SW480 (cell line): ENCODE data around the gene ATP2B1.
A peak's percentile ranks its signal among the peaks of the same experiment; 100 is the strongest.
"Not testable (repeated sequence)": the region's sequence is repeated elsewhere in the genome, so short reads cannot be mapped to it uniquely, and the experiment has no call there.

ENCODE experiments used
- DNase-seq: peaks from one replicate; pipeline ENCODE4 v3.0.0-alpha.2; 2016; ENCODE audit warnings: low spot score

Gene ATP2B1

DNA sequence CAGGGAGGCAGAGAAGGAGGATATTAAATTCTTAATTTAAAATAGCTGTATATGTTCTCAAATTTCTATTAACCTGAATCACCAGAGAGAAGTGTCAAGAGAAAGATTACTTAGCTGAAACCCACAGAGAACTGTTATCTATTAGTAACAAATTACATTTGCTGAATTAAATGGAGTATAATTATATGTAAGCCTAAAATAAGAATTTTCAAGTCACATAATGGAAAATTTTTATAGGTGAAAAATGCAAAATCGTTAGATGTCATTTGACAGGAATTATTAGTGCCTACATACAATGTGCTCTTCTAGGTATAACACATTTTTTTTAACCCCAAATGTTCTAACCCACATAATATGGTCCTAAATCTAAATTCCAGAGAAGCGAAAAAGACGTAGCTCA, 4.1 kb upstream of the ATP2B1 start:
- DNase-seq: no peak

DNA sequence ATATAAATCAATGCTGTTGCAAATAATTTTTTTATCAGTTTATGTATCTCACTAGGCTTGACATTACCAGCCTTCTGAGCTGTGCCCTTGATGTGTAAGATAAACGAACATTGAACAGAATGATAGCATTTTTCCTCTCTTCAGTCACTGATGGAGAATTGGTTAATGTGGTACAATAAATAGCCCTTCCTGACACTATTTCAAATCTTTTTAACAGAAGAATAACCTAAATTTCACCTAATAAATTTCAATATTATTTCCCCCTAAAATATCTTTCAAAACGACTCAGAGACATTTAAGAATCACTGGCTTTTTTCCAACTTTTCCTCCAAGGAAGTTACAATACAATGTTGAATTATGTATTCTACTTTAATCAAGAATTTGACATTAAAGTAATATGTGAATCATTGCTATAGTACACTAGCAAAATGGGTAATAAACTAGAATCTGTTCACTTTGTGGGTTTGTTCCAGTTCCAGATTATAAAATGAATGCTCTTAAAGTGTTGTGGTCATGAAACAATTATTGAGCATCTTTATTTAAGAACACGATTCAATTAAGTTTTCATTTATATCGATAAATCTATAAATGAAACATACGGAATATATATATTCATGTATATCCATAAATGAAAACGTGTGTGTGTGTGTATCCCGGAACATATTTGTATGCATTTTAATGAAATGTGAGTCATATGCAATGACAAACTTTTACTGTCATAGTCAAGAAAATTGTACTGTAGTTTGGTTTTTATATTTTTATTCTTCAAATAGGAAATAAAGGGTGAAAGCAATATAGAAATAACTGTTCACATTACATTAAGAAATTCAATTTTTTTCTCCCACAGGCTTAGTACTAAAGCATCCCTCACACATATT, 2.5 kb upstream of the ATP2B1 start:
- no peak for DNase-seq

DNA sequence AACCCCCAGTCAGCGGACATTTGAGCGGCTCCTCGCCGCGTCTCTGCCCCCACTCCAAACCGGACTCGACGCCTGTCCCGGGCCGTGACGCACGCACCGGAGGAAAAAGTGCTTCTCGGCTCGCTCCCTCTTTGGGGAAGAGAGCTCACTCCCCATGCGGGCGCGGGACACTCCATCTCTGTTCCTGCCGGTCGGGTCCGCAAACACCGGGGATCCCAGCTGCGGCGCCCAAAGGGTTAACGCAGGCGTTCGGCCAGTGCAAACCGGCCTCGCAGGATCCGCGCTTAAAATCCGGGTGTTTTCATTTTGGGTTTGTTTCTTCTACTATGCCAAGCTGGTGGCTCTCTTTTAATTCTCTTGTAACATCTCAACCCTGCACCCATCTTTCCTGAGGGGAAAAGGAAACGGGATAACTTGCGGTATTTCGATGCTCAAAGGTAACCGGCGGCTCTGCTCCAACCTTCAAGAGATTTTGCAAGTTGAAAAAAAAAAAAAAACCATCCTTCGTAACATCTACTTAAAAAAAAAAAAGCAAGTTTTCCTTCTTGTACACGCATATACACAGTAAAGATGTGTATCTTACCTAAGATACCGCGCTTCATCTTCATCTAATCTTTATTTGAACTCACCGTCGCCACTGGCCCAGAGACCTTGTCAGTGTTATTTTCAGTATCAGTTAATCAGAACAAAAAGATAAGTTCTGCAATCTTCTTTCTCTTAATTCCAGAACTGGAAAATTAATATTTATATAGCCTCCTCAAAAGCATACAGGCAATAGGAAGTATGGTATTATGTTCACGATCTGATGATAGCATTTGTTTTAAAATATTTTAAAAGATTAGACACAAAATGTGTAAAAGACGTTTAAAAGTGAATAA, 1.6 kb upstream of the ATP2B1 start:
- peak; percentile 11 for DNase-seq

DNA sequence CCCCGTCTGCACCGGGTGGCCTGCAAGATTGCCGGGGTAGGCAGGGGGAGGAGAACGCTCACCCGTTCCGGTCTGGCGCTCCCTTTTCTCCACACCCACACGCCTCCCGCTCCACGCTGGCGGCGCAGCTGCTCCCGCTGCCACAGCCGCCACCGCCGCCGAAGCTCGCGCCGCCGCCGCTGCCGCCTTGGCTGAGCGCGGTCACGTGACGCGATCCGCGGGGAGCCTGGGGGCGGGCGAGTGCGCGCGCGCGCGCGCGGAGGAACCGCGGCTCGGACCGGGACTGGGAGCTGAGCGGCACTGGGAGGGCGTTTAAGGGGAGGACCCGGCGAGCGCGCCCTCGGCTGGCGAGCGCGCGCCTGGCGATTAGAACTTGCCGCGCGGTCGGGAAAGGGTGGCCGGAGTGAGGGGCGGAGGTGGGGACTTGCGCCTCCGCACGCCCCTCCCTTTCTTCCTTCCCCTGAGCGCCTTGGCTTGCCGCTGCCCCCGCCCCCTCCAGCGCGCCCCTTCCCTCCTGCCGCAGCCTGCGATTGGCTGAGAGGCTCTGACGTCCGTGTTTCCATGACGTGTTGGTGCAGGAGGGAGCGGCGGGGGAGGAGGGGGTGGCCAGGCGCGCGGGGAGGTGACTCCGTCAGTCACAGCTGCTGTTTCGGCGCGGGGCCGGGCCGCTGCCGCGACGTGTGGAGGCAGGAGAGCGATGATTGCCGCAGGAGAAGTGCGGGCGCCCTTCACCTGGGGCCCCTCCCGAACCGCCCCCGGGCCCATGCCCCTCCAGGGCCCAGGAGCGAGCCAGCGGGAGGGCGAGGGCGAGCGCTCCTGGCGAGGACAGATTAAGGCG, 738 bp upstream of the ATP2B1 start:
- DNase-seq: peak; percentile 94

DNA sequence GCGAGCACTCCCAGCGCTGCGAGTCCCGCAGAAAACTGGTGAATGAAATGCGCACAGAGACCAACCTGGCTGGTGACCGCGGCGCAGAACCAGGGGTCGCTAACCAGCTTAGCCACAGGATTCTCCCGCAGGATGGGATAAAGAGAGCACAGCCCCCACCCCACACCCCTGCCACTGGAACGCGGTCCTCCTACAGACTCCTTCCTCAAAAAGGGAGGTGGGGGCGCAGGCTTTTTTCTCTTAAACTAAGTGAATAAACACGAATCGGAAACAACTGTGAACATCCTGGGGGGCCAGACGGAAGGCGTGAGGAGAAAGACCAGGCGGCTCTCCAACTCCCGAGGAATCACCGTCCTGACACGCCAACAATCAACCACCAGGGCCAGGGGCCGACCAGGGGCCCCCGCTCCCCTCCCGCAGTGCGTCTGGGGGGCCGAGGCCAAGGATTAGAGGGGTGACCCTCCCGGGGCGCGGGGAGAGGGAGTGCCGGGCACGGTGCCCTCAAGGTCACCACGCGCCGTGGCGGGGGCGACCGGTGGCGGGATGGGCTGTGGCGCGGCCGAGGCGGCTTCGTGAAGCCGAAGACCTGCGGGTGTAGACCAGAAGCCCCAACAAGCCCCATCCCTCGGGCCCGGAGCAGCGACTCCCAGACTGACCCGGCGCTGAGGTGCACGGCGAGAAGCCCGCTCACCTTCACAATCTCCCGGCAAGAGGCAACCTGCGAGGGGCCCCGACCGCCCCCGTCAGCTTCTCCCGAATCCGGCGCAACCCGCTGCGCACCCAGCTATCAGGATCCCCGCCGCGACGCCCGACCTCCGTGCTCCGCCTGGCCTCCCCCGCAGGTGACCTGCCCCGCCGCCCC, 704 bp downstream of the ATP2B1 start:
- peak; percentile 35 for DNase-seq

DNA sequence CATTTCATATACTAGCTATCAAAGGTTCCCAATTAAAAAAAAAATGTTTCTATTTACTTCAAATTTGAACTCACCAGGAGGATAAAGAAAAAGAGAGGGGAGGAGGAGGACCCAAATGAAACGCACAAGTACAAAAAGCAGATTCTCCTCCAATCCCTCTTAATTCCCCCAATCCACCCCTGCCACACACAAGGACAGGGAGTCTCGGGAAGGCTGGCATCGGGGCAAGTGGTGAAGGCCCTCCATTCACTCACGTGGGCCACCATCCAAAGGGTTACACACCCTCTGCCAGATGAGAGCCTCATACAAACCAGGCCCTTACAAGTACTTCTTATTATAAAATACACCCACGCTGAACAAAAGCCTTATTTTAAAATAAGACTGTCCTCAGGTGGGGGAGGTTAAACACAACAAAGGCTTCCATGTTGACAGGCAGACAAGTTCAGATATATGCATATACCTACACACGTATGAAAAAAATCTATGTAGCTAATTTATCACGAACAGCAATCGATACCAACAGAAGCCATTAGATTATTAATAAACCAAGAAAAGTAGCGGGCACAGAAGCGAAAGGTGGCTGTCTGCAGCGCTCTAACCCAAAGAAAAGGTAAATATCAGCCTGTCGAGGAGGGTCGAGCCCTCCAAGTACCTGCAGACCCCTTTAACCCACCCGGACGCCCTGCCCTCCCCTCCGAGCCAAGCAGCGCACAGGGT, 1.5 kb downstream of the ATP2B1 start:
- DNase-seq: peak; percentile 46

DNA sequence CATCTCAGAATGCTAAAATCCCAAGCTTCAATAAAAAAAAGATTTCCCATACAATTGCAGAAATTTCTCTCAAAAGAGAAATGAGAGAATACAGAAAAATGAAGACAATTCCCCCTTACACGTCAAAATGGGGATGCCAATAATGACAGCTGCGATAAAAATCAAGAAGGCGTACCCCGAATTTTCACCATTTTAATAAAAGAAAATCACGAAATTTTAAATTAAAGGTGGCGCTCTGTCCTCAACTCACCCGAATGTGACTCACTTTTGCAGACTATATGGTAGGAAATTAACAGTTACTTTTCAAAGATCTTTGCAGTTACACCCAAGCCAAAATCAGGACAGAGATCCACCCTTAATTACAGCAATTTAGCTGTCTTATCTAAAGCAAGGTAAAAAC, 2.1 kb downstream of the ATP2B1 start:
- no peak for DNase-seq

DNA sequence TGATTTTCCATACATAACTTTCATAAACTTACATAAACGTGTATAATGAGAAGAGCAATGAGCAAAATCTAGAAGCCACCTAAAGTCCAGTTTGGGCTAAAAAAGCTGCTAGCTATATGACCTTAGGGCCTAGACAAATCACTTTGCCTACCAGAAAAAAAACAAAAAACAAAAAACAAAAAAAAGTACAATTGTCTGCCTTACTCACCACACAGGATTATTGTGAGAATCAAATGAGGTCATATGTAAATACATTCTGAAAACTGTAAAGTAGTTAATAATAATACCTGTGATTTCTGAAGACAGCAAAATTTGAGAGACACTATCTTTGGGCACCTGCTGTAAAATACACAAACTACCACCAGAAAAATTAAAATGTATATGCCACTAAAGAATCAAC, 4.2 kb downstream of the ATP2B1 start:
- DNase-seq: no peak

DNA sequence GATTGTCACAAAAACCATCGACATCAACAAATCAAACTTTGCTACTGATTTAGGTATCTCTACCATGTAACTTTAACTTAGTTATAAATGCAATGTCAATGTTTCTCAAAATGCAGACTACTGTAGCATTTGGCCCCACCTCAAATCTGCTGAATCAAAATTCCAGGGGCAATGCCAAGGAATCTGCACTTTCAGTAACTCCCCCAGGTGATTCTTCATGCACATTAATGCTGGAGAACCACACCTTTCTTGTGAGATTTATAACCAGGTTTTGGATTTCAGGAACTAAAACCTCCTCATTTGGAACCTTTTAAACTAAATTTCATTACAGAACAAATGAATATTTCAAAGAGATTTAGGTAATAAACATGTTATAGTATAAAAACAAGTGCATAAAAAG, 4.9 kb downstream of the ATP2B1 start:
- DNase-seq: no peak

DNA sequence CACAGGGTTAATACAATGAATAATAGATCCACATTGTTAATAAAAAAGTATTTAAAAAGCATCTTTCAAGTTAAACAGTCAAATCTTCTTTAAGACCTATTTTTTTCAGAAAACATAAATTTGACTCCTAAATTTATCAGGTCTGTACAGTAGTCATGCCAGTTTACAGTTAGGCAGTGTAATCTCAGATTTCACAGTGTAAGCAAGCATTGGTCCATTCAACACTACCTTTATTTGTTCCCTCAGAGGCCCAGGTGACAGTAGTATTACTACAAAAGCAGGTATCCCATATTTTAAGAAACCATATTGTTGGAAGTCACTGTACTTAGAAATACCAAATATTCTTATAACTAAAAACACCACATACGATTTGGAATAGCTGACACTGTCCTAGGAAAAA, 6.1 kb downstream of the ATP2B1 start:
- DNase-seq: no peak

DNA sequence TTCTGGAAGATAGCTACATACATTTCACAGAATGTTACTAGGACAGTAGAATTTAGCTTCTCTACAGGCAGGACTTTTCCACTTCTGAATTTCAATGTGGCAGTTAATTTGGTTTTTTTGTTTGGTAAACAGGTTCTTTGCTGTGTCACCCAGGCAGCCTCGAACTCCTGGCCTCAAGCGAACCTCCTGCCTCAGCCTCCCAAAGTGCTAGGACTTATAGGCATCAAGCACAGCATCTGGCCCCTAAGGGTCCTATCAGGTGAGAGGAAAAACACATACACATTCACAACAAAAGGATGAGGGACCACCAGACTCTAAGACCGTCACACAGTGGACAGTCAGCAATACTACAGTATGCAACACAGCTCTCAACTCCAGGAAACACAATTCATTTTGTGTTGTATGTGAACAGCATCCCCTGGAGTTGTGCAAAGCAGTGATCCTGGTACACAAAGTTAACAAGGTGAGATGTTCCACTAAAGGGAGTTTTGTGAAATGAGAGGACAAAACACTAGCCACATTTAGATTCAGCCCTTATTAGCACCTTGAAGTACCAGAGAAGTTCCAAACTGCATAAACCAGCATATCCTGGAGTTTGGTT, 6.9 kb downstream of the ATP2B1 start:
- DNase-seq: no peak

DNA sequence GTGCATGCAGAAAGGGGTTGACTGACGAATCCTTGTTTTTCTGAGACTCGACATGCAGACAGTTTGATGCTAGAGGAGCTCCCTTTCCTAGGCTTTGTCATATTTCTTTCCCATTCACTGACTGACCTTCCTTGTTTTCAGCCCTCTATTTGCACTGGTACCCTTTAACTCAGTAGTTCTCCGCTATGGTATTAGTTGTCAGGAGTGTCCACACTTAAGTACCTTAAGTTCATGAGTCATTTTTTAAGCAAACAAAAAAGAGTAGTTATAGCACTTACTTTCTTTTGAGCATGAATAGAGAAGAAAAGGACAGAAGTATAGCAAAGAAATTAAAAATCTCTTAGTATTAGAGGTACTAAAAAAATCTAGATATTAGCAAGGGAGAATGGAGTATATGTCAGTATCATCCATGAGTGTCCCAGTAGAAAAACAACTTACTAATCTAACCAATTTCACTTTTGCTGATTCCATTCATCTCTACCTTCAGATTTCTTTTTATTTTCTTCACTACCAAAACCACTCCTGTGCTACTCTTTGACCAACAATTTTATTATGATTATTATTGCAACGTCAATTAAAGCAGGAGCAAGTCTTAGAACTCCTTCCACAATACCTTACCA, 8.3 kb downstream of the ATP2B1 start:
- DNase-seq: no peak

DNA sequence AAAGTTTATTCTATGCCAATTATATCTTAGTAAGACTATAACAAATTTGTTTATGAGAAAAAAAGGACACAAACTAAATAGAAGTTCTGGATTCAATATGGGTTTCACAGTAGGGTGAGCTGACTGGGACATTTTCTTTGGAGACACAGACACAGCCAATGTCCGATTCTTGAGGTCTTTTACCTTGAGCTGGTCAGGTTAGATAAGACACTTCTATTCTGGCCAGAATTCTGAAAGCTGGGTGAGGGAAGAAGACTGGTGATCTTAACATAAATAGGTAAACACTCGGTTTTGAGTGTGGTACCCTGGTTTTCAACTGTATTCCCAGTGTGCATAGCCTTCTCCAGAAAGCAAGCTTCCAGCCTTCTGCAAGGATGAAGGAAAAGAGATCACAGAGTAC, 10.0 kb downstream of the ATP2B1 start:
- DNase-seq: no peak

DNA sequence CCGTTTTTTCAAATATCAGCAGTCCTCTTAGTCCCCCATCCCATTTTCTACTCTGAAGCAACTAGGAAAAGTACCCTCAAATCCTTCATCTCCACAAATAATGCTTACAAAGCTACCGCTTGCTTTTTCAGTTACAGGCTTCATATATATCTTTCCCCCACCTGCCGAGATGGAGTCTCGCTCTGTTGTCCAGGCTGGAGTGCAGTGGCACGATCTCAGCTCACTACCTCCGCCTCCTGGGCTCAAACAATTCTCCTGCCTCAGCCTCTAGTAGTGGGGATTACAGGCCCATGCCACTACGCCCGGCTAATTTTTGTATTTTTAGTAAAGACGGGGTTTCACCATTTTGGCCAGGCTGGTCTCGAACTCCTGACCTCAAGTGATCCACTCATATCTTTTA, 10.9 kb downstream of the ATP2B1 start:
- not testable (repeated sequence) for DNase-seq

DNA sequence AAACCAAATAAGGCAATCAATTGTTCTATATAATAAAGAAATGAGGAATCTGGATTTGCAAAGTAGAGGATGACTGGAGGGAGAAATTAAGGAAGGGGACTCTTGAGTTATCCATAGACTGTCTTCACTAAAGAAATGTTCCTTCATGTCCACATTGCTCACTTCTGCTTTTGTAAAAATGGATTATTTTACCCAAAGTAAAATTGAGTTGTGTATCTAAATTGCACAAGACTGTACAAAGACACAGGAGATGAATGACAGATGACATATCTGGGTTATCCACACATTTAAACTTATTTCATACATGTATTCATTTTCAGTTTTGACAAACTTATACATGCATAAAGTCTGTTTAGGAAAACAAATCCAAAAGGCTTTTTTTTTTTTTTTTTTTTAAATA, 11.3 kb downstream of the ATP2B1 start:
- no peak for DNase-seq

DNA sequence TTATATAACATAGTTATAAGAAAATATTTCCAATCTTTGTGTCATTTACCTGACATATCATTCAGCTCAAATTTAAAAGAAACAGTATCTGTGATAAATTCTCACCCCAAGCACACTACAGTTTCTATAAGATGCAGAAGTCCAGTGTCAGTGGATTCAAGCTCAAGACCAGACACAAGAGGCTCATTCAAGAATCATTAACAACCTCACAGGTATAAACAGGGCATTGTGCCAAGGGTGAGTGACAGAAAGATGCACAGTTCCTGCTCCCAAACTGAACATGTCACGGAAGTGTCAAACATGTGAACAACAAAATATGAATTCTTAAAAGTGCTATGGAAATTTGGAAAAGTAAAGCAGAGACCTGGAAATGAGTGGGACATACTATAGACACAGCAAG, 12.8 kb downstream of the ATP2B1 start:
- no peak for DNase-seq

DNA sequence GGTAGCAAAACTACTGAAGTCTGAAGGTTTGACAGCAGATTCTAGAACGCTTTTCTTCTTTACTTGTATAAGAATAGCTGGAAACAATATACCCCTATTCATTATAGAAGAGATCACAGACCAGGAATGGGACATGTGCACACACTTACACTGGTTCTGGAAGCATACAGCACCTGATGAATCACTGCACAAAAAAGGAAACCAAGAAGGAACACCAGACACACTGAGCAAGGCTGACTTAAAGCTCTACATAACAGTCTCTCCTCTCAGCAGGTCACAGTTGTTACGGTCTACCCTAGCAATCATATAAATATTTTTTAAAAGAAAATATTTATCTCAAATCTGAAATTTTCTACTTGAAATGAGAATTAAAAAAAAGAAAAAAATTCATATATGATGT, 13.5 kb downstream of the ATP2B1 start:
- DNase-seq: no peak

DNA sequence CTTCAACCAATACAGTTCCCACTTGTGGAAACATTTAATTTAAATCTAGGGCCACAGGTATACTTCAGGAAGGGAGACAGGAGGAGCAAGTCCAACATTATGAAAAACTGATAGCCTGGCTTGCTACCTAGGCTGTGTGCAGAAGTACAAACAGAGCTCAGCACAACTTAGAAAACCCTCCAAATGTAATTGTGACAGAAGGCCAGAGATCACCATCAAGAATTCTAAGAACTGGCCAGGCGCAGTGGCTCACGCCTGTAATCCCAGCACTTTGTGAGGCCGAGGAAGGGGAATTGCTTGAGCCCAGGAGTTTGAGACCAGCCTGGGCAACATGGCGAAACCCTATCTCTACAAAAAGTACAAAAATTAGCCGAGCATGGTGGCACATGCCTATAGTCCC, 14.1 kb downstream of the ATP2B1 start:
- DNase-seq: no peak

DNA sequence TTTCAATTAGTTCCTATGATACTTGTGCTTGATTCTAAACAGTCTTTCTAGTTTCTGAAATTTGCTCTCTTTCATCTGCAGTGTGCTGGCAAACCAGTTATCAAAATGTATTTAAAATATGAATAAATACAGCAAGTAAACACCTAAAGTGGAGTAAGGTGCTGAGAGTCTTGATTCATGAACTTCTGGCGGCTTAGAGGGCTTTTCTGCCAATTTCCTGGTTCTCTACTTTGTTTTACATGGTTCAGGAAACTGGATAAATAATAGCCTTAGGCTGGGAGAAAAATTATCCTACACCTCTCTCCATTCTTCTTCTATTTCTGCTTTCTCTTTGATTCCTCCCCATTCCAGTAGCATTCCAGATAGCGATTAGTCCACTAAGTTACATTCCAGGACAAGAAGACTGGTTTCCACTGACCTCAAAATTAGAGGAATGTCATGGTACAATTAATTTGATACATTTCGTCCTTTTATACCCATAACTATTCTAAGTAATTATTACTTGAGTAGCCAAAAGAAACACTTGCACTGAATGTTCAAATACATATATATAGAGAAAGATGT, 14.9 kb downstream of the ATP2B1 start:
- no peak for DNase-seq
